GM12872 (cell line): ENCODE measurements around the gene IFNL2.

Experiments used
- TF ChIP-seq, protein P1 (sequence below): IDR thresholded peaks from 3 replicates; pipeline ENCODE4 v1.5.1; 2011; ENCODE audit warnings: low read depth, mild to moderate bottlenecking, low read length, moderate library complexity; ENCODE audit not compliant: insufficient read depth

The IFNL2 gene

DNA sequence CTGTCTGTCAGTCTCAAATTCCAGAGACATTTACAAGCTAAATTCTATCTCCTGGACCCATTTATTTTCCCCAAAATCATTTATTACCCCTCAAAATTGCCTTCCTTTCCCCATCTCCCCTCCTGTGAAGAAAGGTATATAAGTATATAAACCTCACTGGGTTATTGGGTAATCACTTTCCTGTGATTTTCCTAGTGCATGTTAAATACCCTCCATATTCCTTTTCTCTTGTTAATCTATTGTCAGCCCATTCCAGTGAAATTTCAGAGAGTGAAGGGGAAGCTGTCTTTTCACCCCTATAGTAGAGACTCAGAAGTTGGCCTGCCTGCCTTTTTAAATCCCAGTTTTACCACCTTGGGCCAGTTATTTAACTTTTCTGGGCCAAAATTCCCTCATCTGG lies 37.9 kb downstream of the IFNL2 start:
- TF ChIP-seq, protein P1, sequence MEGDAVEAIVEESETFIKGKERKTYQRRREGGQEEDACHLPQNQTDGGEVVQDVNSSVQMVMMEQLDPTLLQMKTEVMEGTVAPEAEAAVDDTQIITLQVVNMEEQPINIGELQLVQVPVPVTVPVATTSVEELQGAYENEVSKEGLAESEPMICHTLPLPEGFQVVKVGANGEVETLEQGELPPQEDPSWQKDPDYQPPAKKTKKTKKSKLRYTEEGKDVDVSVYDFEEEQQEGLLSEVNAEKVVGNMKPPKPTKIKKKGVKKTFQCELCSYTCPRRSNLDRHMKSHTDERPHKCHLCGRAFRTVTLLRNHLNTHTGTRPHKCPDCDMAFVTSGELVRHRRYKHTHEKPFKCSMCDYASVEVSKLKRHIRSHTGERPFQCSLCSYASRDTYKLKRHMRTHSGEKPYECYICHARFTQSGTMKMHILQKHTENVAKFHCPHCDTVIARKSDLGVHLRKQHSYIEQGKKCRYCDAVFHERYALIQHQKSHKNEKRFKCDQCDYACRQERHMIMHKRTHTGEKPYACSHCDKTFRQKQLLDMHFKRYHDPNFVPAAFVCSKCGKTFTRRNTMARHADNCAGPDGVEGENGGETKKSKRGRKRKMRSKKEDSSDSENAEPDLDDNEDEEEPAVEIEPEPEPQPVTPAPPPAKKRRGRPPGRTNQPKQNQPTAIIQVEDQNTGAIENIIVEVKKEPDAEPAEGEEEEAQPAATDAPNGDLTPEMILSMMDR = no peak

DNA sequence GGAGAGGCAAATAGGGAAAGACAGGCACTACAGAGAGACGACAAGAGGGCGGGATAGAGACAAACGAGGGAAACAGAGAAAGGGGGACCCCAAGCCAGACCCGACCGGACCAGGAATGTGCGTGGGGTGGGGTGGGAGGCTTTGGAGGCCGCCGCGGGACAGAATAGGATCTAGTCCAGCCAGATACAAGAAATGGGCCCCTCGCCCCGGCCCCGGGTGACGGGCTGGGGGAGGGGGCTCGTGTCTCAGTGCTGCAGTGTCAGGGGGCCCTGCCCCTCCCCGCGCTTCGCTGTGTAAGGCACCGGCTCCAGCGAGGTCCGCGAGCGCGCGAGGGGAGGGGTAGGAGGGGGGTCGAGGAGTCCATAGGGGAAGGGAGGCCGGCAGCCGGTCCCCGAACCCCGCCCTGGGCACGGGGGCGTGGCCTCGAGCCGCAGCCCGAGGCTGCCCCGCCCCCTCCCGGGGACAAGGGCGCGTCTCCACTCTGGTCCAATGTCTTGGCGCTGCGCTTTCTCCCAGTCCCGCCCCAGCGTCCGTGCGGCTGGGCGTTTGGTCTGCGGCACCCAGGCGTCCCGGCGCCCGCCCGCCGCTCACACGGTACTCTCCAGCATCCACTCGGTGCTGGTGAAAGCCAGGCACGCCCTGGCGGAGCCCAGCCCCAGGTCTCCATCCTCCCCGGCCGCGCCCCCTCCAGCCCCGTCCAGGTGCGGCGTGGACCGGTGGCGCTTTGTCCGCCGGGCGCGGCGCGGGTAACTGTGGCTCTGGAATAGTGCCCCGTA lies 39.0 kb downstream of the IFNL2 start:
- TF ChIP-seq, protein P1 = no peak

DNA sequence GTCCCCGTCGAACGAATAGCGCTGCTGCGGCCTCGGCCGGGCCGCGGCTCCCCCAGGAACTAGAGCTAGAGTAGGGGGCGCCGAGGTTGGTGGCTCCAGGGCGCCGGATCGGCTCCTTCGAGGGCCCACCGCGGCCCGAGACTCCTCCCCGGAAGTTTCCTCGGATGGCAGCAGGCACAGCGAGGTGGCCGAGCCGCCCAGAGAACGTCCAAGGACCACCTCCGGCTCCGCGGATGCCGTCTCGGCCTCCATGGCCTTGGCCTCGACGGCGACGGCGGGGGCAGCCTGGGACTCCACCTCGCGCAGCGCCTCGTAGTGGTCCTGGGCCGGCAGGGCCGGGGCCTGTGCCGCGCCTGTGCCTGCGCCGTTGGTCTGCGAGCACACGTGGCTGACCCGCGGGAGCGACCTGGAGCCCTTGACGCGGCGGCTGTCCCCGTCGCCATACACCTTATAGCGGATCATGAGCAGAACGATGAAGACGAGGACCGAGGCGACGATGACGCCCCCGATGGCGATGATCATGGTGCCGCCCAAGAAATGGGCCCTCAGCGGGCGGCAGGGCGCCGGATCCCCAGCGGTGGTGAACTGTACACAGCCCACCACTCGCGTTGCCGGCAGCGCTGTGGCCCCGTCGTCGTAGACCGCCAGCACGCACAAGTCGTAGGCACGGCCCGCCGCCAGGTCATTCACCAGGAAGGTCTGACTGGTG lies 39.8 kb downstream of the IFNL2 start:
- TF ChIP-seq, protein P1 = no peak

DNA sequence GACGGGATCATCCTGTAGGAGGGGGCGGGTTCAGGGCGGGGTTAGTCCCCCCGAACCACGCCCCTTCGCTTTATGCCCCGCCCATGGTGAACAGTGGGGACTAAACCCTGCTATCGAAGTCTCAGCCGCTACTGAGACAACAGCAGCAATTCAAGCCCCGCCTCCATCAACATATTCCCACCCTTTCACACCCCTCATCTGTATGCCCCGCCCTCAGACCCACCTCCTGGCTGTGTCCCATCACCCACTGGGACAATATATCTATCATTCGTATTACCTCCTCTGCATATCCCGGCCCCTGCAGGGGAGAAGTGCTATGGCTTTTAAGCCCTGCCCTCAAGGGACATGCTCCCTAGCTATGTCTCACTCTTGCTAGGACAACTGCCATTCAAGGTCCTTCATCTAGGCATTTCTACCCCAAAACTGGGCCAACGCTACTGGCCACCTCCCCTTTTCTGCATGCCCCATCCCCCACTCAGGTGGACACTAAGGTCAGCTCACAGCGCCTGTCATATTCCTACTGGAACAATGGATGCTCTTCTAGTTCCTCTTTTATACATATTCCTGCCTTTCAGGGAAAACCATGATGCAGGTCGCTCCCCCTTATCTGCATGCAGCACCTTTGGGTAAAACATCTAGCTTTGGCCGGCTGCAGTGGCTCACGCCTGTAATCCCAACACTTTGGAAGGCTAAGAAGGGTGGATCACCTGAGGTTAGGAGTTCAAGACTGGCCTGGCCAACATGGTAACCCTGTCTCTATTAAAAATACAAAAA lies 40.5 kb downstream of the IFNL2 start:
- TF ChIP-seq, protein P1 = no peak

DNA sequence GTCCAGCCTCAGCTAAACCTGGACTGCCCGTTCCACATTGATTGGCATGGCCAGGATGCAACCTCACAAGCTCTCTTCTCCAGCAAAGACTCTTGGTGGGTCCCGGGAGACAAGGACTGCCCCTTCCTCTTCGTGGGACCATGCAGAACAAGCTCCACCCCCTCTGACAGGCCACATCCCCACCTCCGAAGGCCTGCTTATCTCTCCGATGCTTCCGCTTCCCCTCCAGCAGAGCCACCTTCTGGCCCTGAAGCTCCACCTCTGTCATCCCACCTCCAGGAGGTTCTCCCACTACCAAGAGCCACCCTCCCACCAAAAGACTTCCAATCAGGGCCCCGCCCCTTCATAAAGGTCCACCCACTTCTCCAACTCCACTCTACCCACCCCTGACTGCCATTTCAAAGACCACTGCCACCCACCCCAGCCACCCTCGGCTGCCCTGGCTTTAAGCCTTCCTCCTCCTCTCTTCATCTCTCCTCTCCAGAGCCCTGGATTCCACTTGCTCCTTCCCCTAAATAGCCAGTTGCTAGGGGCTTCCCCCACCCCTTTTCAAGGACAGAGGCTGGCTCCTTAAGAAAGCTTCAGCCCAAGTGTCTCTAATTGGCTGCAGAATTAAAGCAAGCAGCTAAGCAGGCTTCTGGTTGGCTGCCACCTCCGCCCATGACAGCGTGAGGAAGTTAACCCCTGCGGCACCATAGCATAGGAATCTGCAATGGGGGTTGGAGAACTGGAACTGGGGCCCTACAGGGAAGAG lies 42.5 kb downstream of the IFNL2 start:
- TF ChIP-seq, protein P1 = no peak

DNA sequence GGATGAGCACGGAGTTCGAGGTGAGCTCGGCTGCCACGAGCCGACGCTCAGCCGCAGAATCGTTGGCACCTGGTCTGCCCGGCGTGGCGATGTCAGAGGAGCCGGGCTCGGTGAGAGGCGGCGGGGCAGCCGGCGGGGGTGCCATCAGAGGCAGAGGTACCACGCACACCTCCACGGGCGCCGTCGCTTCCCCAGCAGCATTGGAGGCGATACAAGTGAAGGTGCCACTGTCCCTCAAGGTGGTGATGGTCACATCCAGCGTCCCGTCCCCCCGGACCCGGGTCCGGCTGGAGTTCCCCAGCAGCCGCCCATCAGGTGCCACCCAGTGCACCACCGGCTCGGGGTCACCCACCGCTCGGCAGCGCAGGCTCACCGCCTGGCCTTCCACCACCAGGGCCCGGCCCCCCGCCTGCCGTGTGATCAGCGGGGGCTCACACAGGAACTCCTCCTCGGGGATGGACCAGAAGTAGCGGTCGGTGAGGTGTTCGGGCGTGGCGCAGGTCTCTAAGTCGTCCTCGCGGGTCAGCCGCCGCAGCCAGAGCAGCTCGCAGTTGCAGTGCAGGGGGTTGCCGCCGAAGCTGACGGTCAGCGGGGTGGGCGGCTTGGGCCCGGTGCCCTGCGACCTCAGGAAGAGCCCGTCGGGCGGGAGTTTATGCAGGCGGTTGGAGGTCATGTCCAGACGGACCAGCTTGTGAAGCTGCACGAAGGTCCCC lies 46.0 kb downstream of the IFNL2 start:
- TF ChIP-seq, protein P1 = no peak
